Right lobe of liver (tissue), 6 donors: ENCODE results near the gene ATP6V0E1. TPM values are rescaled to one million over a fixed set of nuclear protein-coding genes. Genes with fewer than 3 reads are reported as not detected.
A peak's percentile ranks its signal among the peaks of the same experiment; 100 is the strongest.

ENCODE experiments used
- ATAC-seq, 4 donors: fragments of 200-7000 bp; cut with Tn5 transposase; one replicate each; pipeline ENCODE4 v1.9.1; 2020; ENCODE audit warnings: mild to moderate bottlenecking in 4 of 4, moderate library complexity in 4 of 4
- DNase-seq, 3 donors: peaks; one replicate each; pipeline ENCODE4 v3.0.0-alpha.2; 2020
- H3K27ac ChIP-seq, 3 donors: fragments of 200-600 bp; one replicate each; pipeline ENCODE4 v1.8.0; 2022
- H3K27me3 ChIP-seq, 2 donors: fragments of 200-600 bp; one replicate each; pipeline ENCODE4 v1.8.0; 2022
- H3K36me3 ChIP-seq, 4 donors: fragments of 200-600 bp; sonication (generic) in 1 of 4; one replicate each; pipeline versions ENCODE4 v1.5.1 to v1.8.0; 2017 to 2022; ENCODE audit warnings: control low read depth in 1 of 4
- H3K4me1 ChIP-seq, 4 donors: fragments of 200-600 bp; sonication (generic) in 1 of 4; one replicate each; pipeline versions ENCODE4 v1.5.1 to v1.8.0; 2017 to 2022; ENCODE audit warnings: control low read depth in 1 of 4
- H3K4me3 ChIP-seq, 3 donors: fragments of 200-600 bp; one replicate each; pipeline ENCODE4 v1.8.0; 2022
- H3K9me3 ChIP-seq, 4 donors: fragments of 200-600 bp; sonication (generic) in 1 of 4; one replicate each; pipeline versions ENCODE4 v1.5.1 to v1.8.0; 2017 to 2022; ENCODE audit warnings: control low read depth in 1 of 4
- CTCF ChIP-seq, 4 donors: fragments of 200-600 bp in 3 of 4; fragments of 450-650 bp in 1 of 4; IDR thresholded peaks; one replicate each; pipeline versions ENCODE4 v1.5.1 to v1.8.0; 2016 to 2022; ENCODE audit warnings: antibody characterized with exemption in 4 of 4, mild to moderate bottlenecking in 2 of 4
- POLR2A ChIP-seq: fragments of 450-650 bp; IDR thresholded peaks from one replicate; pipeline ENCODE4 v1.6.1; 2017; ENCODE audit warnings: antibody characterized with exemption, mild to moderate bottlenecking
- WGBS: methylation state at CpG from one replicate; pipeline ENCODE4 v1.1.6; 2018; ENCODE audit warnings: low coverage, low lambda C conversion rate; ENCODE audit not compliant: insufficient coverage; ENCODE audit errors: missing lambda C conversion rate; 5-methylcytosine and 5-hydroxymethylcytosine counted together
- intact Hi-C, 2 donors: fragments of 100-400 bp; cut with DNase I; formaldehyde crosslinking; loops; one replicate each; pipeline versions ENCODE4 v1.11.2 to v1.14.1; 2022
- total RNA-seq, 6 experiments: library from RNA; depleted of rRNA in 2 of 6; stranded (reverse); fragments of >200 nt in 2 of 6; fragmentation: NEBNext Ultra II Directional in 3 of 6; extraction: Animal tissue kit (Norgen Biotek cat#: 25700) in 3 of 6; gene quantifications; one replicate each; pipeline versions ENCODE4 v1.1.0 to v1.2.4, GENCODE V29; 2016 to 2023
- donor health status: DM: no; HTN: yes; CAD: no.
- donor health status: DM: no; HTN: no; CAD: no.
- donor health status: DM: no; HTN: no; CAD: no.
- donor health status: DM: no; HTN: yes; CAD: no.
- donor health status: DM: no; HTN: yes; CAD: no.

ATP6V0E1 gene
- total RNA-seq, 6 experiments from 2014 or later = 83.1 to 202 (median 116) TPM

- peaks cover 0 to 16% (median 0%) of the 10 kb centered on the region in 4 donors for H3K4me1 ChIP-seq
- H3K27ac ChIP-seq = no peak overlapping the region
- peaks cover 0 to 21% (median 6%) of the 10 kb centered on the region in 4 donors for H3K36me3 ChIP-seq
- TF ChIP-seq CTCF (IDR thresholded peaks at IDR 0.05) (no peak), POLR2A (no peak)
- intact Hi-C loops = loop anchor here in 1 of 2 donors (10.0 kb wide), 1 partner anchor 50 kb away; no protein-coding TSS in a partner anchor
- WGBS = 68% methylated on average over 2 of the region's 2 CpGs
- DNase-seq (no peak), ATAC-seq (no peak)
- H3K27me3 ChIP-seq = no peaks in the 10 kb centered on the region
- no peaks in the 10 kb centered on the region for H3K9me3 ChIP-seq
- no peak overlapping the region for H3K4me3 ChIP-seq
These were observed 10.8 kb downstream of the ATP6V0E1 start for GRCh38 chr5:172994405-172994804.

DNA sequence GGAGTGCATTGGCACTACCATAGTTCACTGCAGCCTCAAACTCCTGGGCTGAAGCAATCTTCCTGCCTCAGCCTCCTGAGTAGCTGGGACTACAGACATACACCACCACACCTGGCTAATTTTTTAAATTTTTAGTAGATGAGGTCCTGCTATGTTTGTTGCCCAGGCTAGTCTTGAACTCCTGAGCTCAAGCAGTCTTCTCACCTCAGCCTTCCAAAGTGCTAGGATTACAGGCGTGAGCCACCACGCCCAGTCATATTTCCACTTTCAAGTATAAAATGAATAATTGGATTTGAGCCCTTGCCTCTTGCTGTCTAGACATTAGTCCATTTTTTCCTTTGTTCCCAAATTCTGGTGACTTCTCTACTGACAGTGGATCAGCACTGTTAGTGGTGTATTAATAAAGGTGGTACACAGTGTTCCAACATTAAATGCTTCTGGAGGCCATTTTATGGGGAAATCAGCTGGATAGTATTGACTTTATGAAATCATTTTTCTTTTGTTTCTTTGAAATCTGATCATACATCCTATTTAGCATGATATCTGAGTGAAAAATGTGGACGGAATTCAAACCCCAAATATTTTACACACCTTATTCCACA, 15.9 kb downstream of the ATP6V0E1 start:
- ATAC-seq = peak in 1 of 4 donors; percentile 17

DNA sequence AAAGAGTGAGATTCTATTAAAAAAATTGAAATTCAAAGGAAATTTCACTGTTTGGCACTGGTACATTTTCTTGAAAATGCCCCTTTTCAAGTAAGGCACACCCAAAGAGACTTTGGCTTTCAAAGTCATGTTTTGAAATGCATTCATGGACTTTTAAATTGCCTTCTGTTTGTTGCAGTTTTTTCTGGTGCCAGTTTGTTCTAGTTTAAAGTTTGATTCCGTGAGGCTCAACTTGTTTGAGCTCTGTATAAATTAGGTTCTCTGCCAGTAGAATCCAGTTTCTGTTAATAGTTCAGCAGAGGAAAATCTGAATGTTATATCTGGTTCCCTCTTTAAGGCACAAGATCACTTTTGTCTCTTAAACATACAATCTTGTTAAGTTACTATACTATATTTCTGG, 16.4 kb downstream of the ATP6V0E1 start:
- DNase-seq (no peak), ATAC-seq (peak; percentile 6 to 60 (median 46))
- no peaks in the 10 kb centered on the region for H3K9me3 ChIP-seq
- 28% methylated on average over 1 of the region's 1 CpG for WGBS
- peak overlapping the region in 1 of 3 donors; percentile 15 for H3K27ac ChIP-seq
- peaks cover 0 to 16% (median 0%) of the 10 kb centered on the region in 4 donors for H3K4me1 ChIP-seq
- intact Hi-C loops = loop anchor here in 1 of 2 donors (10.0 kb wide), 1 partner anchor 45 kb away; no protein-coding TSS in a partner anchor
- TF ChIP-seq CTCF (IDR thresholded peaks at IDR 0.05) (no peak), POLR2A (no peak)
- peaks cover 0 to 18% (median 1%) of the 10 kb centered on the region in 4 donors for H3K36me3 ChIP-seq
- H3K27me3 ChIP-seq = no peaks in the 10 kb centered on the region
- no peak overlapping the region for H3K4me3 ChIP-seq

More for the DNA sequence above, 15.9 kb downstream of the ATP6V0E1 start:
- DNase-seq = no peak
- H3K4me3 ChIP-seq = no peak overlapping the region
- H3K27ac ChIP-seq = peak overlapping the region in 1 of 3 donors; percentile 15
- peaks cover 0 to 16% (median 0%) of the 10 kb centered on the region in 4 donors for H3K4me1 ChIP-seq
- H3K27me3 ChIP-seq = no peaks in the 10 kb centered on the region
- intact Hi-C loops = loop anchor here in 1 of 2 donors (10.0 kb wide), 1 partner anchor 45 kb away; no protein-coding TSS in a partner anchor
- H3K9me3 ChIP-seq = no peaks in the 10 kb centered on the region
- H3K36me3 ChIP-seq = peaks cover 0 to 21% (median 3%) of the 10 kb centered on the region in 4 donors
- TF ChIP-seq CTCF (IDR thresholded peaks at IDR 0.05) (no peak), POLR2A (no peak)
- 90% methylated on average over 3 of the region's 3 CpGs for whole genome bisulfite sequencing

DNA sequence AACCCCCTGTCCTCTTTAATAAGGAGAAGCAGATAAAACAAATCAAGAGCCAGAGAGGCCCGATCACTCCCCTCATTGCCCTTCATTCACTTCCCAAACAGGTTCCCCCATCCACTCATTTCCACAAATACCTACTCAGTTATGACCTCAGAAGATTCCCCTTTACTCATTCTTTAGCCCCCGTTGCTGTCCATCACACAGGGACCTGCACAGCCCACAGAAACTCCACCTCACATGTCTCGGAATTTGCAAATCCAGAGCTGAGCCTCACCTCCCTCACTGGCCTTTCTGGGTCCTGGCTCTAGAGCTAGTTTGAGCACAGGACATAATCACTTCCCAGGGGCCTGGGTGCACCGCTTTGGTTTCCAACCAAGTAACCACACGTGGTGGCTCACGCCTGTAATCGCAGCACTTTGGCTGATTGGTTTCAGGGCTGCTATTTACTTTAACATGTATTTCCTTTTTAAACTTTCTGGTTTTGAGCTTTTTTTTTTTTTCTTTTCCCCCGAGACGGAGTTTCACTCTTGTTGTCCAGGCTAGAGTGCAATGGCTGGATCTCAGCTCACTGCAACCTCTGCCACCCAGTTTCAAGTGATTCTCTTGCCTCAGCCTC, 17.8 kb downstream of the ATP6V0E1 start:
- WGBS = 87% methylated on average over 8 of the region's 9 CpGs
- DNase-seq (peak in 1 of 3 donors; percentile 33), ATAC-seq (no peak)
- H3K36me3 ChIP-seq = peaks cover 0 to 5% (median 0%) of the 10 kb centered on the region in 4 donors
- TF ChIP-seq POLR2A (no peak), CTCF (IDR thresholded peaks at IDR 0.05) (no peak)
- intact Hi-C loops = no loop called here
- no peak overlapping the region for H3K27ac ChIP-seq
- peaks cover 0 to 16% (median 0%) of the 10 kb centered on the region in 4 donors for H3K4me1 ChIP-seq
- H3K27me3 ChIP-seq = no peaks in the 10 kb centered on the region
- H3K9me3 ChIP-seq = no peaks in the 10 kb centered on the region
- no peak overlapping the region for H3K4me3 ChIP-seq
